ENCODE measurements around the gene RPP38.

The RPP38 gene, protein sequence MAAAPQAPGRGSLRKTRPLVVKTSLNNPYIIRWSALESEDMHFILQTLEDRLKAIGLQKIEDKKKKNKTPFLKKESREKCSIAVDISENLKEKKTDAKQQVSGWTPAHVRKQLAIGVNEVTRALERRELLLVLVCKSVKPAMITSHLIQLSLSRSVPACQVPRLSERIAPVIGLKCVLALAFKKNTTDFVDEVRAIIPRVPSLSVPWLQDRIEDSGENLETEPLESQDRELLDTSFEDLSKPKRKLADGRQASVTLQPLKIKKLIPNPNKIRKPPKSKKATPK

DNA sequence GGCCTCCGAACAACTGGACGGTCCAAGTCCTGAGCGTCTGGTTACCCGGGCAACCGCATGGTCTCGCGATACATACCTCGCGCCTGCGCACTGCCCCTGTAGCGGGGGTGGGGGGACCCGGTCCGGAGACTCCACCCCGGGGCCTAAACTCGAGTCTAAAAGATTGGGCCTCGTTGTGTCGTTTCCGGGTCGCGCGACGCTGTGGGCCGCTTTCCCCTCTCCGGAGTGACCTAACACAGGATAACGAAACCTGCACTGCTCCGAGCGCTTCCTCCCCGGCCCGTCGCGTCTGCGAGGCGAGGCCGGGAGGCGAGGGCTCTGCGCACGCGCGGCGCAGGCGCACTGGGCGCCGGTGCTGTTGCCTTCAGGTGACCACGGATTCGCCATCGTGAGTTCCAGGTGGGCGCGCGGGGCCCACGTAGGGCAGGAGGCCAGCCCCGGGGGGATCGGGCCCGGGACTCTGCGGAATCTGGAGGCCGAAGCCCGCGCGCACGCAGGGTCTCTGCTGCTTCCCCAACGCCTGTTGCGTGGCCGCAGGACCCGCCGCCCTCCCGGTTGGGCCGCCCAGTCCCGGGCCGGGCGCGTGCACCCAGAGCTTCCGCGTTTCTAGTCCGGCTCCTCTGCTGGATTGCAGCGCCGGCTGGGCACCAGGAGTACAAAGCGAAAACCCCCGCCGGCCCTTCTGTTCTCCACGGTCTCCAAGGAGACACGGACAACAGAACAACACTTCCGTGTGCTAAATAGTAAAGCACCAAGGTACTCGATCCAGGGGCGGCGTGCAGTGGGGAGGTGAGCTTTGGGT is at the start of gene RPP38:
Gene RPP38 (plus strand): TSS at position 345 of the 802 bp plus-strand sequence. CDS start 5,960 bp downstream, outside the sequence.
- in situ Hi-C loops (cut with HindIII; ENCODE audit: low sequenced_read_pairs): no loop called here

DNA sequence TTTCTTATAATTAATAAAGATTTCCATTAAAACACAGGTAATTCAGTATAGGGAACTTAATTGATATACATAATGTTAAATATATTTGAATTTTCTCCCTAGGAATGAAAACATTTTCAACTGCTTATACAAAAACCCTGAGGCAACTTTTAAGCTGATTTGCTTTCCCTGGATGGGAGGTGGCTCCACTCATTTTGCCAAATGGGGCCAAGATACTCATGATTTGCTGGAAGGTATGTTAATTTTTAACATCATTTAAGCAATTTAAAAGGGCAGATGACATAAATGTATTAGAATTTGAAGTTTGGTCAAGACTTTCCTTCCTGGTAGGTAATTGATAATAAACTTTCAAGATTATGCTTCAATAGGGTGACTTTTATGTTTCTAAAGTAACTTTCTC is 47.6 kb upstream of the RPP38 start:
- in situ Hi-C loops (cut with HindIII; ENCODE audit: low sequenced_read_pairs): no loop called here

DNA sequence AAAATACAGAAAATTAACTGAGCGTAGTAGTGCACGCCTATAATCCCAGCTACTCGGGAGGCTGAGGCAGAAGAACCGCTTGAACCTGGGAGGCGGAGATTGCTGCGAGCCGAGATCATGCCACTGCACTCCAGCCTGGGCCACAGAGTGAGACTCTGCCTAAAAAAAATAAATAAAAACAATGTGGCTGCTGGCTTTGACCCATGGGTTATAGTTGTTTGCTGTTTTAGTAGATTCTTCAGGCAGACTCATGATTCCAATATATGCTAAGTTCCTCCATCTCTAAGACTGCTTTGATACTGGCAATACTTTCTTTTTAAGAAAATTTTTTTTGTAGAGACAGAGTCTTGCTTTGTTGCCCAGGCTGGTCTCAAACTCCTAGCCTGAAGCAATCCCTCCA is 45.0 kb upstream of the RPP38 start:
- in situ Hi-C loops (cut with HindIII; ENCODE audit: low sequenced_read_pairs): no loop called here

DNA sequence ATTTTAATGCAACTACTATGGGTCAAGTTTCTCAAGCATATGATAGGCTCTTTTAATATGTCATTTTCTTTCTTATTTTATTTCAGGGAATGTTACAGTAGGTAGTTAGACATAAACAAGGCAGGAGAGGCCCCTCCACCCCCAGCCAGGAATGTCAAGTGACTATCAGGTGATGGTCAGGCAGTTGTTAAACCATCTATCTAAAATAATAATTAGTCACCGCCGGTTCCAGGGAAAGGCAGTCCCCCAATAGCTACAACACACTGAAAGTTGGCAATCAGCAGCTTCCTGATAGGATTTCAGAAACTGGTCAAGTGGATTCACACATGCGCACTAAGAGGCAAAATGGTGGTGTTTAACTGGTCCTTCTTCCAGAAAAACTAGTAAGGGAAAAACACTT is 44.1 kb upstream of the RPP38 start:
- in situ Hi-C loops (cut with HindIII; ENCODE audit: low sequenced_read_pairs): no loop called here

DNA sequence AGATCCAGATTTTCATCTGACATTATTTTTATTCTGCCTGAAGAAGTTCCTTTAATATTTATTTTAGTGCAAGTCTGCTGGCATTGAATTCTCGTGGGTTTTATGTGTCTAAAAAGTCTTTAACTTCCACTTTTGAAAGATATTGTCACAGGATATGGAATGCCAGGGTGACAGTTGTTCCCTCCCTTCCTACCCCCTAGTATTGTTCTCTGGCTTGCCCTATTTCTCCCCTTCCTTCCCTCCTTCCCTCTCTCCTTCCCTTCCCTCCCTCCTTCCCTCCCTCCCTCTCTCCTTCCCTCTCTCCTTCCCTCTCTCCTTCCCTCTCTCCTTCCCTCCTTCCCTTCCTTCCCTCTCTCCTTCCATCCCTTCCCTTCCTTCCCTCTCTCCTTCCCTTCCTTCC is 38.5 kb upstream of the RPP38 start:
- in situ Hi-C loops (cut with HindIII; ENCODE audit: low sequenced_read_pairs): no loop called here

DNA sequence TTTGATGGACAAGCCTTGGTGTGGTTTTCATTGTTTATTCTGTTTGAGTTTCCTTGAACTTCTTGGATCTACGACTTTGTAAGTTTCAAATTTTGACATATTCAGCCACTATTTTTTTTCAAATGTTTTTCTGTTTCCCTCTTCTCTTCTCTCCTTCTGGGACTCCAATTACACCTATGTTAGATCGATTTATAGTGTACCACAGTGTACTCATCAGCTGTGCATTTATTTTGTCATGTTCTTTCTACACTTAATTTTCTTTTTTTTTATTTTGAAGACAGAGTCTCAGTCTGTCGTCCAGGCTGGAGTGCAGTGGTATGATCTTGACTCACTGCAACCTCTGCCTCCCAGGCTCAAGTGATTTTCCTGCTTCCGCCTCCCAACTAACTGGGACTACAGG is 37.2 kb upstream of the RPP38 start:
- in situ Hi-C loops (cut with HindIII; ENCODE audit: low sequenced_read_pairs): no loop called here

DNA sequence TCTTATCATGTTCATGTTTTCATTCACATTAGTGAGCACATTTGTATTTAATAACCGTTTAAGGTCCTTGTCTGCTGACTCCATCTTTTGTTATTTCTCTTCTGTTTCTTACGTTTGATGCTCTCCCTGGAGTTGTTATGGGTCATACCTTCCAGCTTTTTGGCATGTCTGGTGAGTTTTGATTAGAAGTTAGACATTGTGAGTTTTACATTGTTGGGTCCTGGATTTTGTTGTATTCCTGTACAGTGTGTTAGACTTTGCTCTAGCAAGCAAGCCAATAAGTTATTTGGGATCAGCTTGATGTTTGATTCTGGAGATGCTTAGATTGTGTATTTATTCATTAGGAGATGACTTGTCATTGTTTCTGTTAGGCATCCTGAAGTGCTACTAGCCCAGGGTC is 36.5 kb upstream of the RPP38 start:
- in situ Hi-C loops (cut with HindIII; ENCODE audit: low sequenced_read_pairs): no loop called here

DNA sequence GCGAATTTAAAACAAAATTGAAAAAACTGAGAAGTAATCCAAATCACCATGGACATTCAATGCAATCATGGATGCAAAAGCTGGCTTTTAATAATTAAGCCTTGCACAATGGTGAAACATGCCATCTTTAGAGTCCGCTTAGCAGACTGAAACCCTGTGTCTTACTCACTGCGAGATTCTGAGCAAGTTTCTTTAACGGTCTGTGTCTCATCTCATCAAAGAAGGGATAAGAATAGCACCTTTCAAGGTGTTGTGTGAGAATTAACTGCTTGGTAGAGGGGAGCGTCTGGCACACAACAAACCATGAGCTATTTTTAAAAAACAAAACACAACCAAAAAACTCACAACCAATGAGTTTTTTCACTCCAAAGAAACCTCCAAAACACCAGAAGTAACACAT is 30.0 kb upstream of the RPP38 start:
- in situ Hi-C loops (cut with HindIII; ENCODE audit: low sequenced_read_pairs): no loop called here

DNA sequence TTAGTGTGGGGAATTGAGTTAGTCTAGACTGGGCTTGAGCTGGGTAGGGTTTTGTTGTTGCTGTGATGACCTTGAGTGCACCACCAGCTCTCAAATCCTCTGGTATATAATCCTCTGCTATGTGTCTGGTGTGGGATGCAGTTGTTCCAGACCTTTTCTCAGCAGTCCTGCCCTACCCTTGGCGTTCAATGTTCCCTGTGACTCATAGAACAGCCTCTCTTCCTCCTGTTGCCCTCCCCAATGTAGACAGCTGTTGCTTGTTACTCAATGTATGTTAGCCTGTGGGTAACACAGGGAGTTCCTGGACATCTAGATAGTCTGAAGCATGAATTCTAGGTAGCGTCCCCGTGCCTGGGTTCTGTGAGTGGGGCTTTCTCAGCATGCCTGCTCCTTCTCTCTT is 28.4 kb upstream of the RPP38 start:
- in situ Hi-C loops (cut with HindIII; ENCODE audit: low sequenced_read_pairs): no loop called here

DNA sequence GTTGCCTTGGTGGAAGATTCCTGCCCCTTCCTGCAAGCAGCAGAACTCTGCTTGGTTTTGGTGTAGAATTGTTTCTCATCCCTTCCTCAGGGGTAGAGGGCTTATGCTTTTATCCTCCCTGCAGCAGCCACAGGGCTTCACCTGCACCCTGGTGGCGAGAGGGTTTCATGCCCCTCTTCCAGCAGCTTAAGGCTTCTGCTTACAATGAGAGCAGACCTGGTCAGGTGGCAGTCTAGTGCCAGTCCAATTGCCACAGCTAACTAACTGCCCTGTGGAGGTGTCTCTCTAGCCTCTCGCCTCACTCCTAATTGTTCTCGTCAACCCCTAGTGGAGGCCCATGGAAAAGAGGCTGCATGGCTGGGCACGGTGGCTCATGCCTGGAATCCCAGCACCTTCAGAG is 27.9 kb upstream of the RPP38 start:
- in situ Hi-C loops (cut with HindIII; ENCODE audit: low sequenced_read_pairs): no loop called here

DNA sequence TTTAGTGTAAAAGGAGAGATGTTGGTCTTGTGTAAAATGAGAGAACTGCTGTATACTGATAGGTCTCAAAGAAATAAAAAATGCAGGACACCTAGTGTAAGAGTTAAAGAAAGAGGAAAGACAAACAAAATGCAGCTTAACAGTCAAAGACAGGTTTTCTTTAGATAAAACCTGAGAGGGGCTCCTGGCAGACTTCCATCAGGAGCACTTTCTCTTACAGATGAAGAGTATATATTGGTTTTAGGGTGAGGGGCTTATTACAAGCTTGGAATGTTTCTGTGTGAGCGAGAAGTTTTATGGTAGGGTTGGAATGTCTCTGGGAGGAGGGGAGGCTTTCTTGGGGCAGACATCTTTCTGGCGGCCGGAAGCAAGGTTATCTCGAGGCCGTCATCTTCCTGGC is 24.8 kb upstream of the RPP38 start:
- in situ Hi-C loops (cut with HindIII; ENCODE audit: low sequenced_read_pairs): no loop called here

DNA sequence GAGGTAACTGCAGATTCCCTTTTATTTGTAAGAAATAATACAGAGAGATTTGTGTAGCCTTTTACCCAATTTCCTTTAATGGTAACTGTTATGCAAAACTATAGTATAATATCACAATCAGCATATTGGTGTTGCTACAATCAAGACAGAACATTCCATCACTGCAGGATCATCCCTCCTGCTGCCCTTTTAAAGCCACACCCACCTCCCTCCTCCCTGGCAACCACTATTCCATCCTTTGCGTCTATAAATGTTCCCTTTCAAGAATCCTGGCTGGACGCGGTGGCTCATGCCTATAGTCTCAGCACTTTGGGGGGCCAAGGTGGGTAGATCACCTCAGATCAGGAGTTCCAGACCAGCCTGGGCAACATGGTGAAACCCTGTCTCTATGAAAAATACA is 21.7 kb upstream of the RPP38 start:
- in situ Hi-C loops (cut with HindIII; ENCODE audit: low sequenced_read_pairs): no loop called here

DNA sequence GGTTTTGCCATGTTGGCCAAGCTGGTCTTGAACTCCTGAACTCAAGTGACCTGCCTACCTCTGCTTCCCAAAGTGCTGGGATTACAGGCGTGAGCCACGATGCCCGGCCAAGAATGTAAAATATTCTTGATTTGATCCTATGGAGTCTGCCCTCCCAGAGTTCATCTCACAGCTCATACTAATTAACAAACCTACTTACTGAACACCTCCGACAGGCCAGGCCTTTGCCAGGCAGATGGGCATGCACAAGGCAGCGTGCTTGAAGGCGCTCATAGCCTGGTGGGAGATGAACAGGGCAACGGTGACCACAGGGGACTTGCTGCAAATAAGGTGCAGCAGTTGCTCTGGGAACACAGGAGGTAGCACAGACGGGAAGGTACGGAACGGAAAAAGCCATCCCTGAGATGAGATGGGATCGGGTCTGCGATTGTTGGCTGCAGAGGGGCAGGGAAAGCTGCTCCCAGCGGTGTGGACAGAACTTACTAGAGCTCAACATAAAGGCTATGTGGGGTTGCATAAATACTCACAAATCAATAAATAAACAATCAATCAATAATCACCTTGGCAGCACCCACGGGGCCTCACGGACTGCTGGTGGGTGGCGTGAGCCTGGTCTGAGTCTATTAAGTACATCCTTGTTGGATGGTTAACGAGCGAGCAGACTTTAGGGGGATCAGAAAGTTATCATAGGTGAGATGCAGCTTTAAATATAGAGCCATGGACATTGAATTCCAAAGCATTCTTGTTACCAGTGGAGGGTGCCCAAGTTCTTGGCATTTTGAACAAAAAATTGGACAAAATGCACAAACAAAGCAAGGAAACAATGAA is 13.3 kb upstream of the RPP38 start:
- in situ Hi-C loops (cut with HindIII; ENCODE audit: low sequenced_read_pairs): no loop called here

DNA sequence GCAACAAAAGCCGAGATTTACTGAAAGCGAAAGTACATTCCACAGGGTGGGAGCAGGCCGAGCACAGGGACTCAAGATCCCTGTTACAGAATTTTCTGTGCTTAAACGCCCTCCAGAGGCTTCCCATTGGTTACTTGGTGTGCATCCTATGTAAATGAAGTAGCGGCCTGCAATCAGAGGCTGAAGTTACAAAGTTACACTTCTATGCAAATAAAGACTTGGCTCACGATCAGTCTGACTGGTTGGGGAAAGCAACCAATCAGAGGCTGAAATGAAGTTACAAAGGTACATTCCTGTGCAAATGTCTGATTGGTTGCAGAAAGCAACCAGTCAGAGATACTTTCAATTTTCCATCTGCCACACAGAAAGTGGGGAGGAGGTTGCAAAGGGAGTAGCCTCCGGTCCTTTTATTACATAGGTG is 12.6 kb upstream of the RPP38 start:
- in situ Hi-C loops (cut with HindIII; ENCODE audit: low sequenced_read_pairs): no loop called here

DNA sequence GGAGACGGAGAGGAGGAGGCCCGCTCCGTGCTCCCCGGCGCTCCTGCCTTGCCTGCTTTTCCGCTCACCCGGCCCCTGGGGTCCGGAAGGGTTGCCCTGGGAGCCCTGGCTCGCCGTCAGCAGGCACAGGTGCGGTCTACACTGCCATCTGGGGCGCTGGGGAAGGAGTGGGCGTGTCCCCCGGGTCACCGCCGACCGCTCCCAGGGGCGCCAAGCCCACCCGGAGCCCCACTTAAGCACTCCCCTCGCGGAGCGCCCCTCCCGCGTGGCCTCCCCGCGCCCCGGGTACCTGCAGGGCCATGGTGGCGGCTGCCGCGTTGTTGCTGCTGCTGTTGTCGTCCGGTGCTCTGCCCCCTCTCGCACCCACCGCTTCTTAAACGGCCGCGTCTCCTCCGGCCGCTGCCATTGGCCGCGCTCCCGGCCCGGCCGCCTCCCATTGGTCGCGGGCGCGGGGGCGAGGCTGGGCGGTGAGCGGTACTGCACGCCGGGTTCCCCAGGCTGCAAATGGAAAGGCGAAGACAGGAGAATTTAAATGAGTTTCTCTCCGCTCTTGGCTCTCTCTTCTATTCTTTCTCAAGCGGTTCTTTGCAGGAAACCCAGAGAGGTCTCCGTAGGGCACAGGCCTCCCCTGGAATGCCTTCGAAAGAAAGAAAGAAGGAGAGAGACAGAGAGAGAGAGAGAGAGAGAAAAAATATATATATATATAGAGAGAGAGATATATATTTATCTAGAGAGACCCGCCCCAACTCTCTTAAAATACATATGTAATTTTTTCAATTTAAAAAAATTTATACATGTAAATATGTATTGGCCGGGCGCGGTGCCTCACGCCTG is 8.5 kb upstream of the RPP38 start, which contains the start of gene ACBD7:
Gene ACBD7 (minus strand): TSS at position 349 of the 834 bp plus-strand sequence. CDS start 48 bp downstream, at position 301.
- in situ Hi-C loops (cut with HindIII; ENCODE audit: low sequenced_read_pairs): no loop called here

DNA sequence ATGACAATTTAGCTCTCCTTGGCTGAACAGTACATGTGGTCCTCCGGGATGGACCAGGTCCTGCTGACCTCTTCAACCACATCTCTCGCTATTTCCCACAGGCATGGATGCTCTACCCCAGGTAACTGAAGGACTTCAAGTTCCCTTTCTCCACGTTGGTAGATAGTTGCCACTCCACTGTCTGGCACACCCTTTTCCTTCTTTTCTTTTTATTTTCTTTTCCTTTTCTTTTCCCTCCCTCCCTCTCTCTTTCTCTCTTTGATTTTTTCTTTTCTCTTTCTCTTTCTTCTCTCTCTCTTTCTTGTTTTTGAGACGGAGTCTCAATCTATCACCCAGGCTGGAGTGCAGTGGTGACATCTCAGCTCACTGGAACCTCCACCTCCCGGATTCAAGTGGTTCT is 5.7 kb upstream of the RPP38 start:
- in situ Hi-C loops (cut with HindIII; ENCODE audit: low sequenced_read_pairs): no loop called here

DNA sequence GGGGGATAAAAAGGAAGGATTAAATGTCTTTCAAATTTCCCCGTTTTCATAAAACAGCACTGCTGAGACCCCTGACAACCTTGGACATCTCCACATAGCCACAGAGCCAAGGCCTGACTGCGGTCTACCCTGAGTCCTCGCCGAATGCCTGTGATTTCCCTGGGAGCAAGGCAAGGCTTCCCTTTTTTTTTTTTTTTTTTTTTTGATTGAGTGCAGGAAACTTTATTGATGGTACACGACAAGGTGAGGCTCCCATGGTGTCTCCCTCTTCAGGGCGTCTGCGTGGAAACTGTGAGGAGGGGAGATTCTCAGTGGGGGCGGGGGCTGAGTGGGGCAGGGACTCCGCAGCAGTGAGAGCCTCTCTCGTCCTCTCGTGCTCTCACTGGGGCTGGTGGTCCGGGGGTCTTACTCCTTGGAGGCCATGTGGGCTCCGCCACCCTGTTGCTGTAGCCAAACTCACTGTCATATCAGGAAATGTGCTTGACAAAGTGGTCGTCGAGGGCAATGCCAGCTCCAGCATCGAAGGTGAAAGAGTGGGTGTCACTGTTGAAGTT is 4.2 kb upstream of the RPP38 start:
- in situ Hi-C loops (cut with HindIII; ENCODE audit: low sequenced_read_pairs): no loop called here

DNA sequence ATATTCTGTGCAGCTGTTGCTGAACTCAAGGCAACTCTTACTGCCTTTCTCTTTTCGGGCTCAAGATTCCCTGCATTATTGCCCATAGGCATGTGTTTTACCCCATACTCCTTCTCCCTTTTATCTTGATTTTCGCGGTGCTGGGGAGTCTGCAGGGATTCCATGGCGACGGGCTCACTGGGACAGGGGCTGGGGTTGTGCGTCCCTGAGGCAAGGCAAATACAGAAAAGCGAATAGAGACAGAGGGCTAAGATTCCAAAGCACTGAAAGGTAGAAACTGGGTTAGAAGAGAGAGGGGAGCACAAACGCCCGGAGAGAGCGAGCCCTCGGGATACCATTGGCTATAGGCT is 519 bp upstream of the RPP38 start:
- in situ Hi-C loops (cut with HindIII; ENCODE audit: low sequenced_read_pairs): no loop called here

DNA sequence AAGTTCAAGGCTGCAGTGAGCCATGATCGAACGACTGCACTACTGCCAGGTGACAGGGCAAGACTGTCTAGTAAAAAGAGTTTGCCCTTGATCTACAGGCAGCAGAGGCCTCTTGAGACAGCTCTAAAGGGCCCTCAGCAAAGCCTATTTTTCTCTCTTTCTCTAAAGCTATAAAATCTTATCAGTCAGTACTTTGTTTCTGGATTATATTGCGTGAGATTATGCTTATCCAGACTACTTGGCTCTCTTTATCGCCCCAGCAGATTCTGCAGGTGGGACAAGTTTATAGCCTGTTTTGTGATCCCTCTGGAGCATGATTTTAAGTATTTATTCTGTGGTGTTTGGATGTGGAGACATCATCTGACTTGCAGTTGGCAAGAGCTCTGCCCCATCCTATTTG is 2.7 kb downstream of the RPP38 start:
- in situ Hi-C loops (cut with HindIII; ENCODE audit: low sequenced_read_pairs): no loop called here

DNA sequence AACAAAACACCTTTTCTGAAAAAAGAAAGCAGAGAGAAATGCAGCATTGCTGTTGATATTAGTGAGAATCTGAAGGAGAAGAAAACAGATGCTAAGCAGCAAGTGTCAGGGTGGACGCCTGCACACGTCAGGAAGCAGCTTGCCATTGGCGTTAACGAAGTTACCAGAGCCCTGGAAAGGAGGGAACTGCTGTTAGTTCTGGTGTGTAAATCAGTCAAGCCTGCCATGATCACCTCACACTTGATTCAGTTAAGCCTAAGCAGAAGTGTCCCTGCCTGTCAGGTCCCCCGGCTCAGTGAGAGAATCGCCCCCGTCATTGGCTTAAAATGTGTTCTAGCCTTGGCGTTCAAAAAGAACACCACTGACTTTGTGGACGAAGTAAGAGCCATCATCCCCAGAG is 6.4 kb downstream of the RPP38 start:
- in situ Hi-C loops (cut with HindIII; ENCODE audit: low sequenced_read_pairs): no loop called here
